K562 (cell line): ENCODE results near the gene SP100. TPM values are rescaled to one million over a fixed set of nuclear protein-coding genes. Genes with fewer than 3 reads are reported as not detected.

Source experiments
- ATAC-seq: fragments of 200-7000 bp; cut with Tn5 transposase; 3 replicates; pipeline ENCODE4 v1.9.1; 2020; ENCODE audit warnings: moderate library complexity
- BruUV-seq: library from RNA; stranded (reverse); fragments of 400-500 nt; replicated peaks from 2 replicates; lab custom pipeline; 2021; lab: Mats Ljungman, UMichigan
- CTCF ChIA-PET: fragments of 300-600 bp; formaldehyde crosslinking; extraction: SDS; loops from one replicate; lab custom pipeline; 2021; ENCODE audit warnings: low intra/inter-chr PET ratio; lab: Yijun Ruan, JAX
- POLR2A ChIA-PET: fragments of 300-600, 350-650 bp; sonication (Branson Sonifier 250); formaldehyde crosslinking; extraction: SDS; loops from one replicate; lab custom pipeline; 2021; ENCODE audit warnings: antibody characterized with exemption, inconsistent platforms; lab: Yijun Ruan, JAX
- DNase-seq, 4 experiments: peaks; one replicate each; pipeline versions ENCODE4 v3.0.0 to v3.0.0-alpha.2; 2011 to 2018; ENCODE audit warnings: low spot score in 3 of 4, mixed read lengths in 3 of 4; ENCODE audit errors: extremely low read depth in 1 of 4
- FAIRE-seq: peaks from 2 replicates; lab custom pipeline; 2011; peaks lifted over from hg19 to GRCh38; lab: Jason Lieb, UNC
- H2AFZ ChIP-seq: 2 replicates; pipeline ENCODE4 v1.6.0; 2011; ENCODE audit warnings: low read depth, low read length, control low read depth, inconsistent platforms
- H3K27ac ChIP-seq: fragments of 200-600 bp; 3 replicates; pipeline ENCODE4 v1.8.0; 2011; ENCODE audit warnings: low read depth, mild to moderate bottlenecking, control low read depth, inconsistent platforms, low read length, moderate library complexity, mixed read lengths; ENCODE audit errors: extremely low read depth
- H3K27me3 ChIP-seq, 2 experiments: fragments of 300-600 bp in 1 of 2; 2 replicates in 1 of 2; 3 replicates in 1 of 2; pipeline versions ENCODE4 v1.6.0 to v1.8.0; 2011; ENCODE audit warnings: inconsistent platforms in 2 of 2, low read length in 2 of 2, mild to moderate bottlenecking in 1 of 2, mixed read lengths in 1 of 2, moderate library complexity in 1 of 2; ENCODE audit not compliant: control insufficient read depth in 2 of 2, insufficient read depth in 2 of 2
- H3K36me3 ChIP-seq: fragments of 300-600 bp; 3 replicates; pipeline ENCODE4 v1.8.0; 2011; ENCODE audit warnings: mild to moderate bottlenecking, low read length, inconsistent platforms; ENCODE audit not compliant: control insufficient read depth, insufficient read depth
- H3K4me1 ChIP-seq, 2 experiments: fragments of 200-600 bp in 1 of 2; replicated peaks in 1 of 2; 2 replicates in 1 of 2; 3 replicates in 1 of 2; pipeline versions ENCODE4 v1.5.1 to v1.8.0; 2011; ENCODE audit warnings: inconsistent platforms in 2 of 2, low read length in 2 of 2, mild to moderate bottlenecking in 1 of 2, mixed read lengths in 1 of 2, moderate library complexity in 1 of 2; ENCODE audit not compliant: control insufficient read depth in 2 of 2, insufficient read depth in 2 of 2
- H3K4me2 ChIP-seq: 2 replicates; pipeline ENCODE4 v1.6.1; 2011; ENCODE audit warnings: low read length, control low read depth, inconsistent platforms, mixed read lengths; ENCODE audit not compliant: insufficient read depth
- H3K4me3 ChIP-seq: fragments of 200-600 bp; sonication (generic), shearing (Covaris generic); 2 replicates; pipeline ENCODE4 v1.5.1; 2016; ENCODE audit warnings: control low read depth, inconsistent platforms
- H3K79me2 ChIP-seq: fragments of 200-600 bp; 3 replicates; pipeline ENCODE4 v1.8.0; 2011; ENCODE audit warnings: low read length, inconsistent platforms; ENCODE audit not compliant: control insufficient read depth, insufficient read depth
- H3K9ac ChIP-seq, 2 experiments: 2 replicates each; pipeline versions ENCODE4 v1.6.0 to v1.6.1; 2011; ENCODE audit warnings: low read depth in 2 of 2, low read length in 2 of 2, control low read depth in 1 of 2, inconsistent platforms in 1 of 2, mild to moderate bottlenecking in 1 of 2, mixed read lengths in 1 of 2; ENCODE audit not compliant: insufficient read depth in 1 of 2
- H3K9me1 ChIP-seq: one replicate; pipeline ENCODE4 v1.6.0; 2011; ENCODE audit warnings: inconsistent platforms, mild to moderate bottlenecking, low read length, moderate library complexity; ENCODE audit not compliant: control insufficient read depth, insufficient read depth
- H3K9me3 ChIP-seq: replicated peaks from 2 replicates; pipeline ENCODE4 v1.5.1; 2011; ENCODE audit warnings: low read depth, low read length, inconsistent platforms; ENCODE audit not compliant: control insufficient read depth, insufficient read depth
- H4K20me1 ChIP-seq: replicated peaks from 2 replicates; pipeline ENCODE4 v1.6.1; 2011; ENCODE audit warnings: low read length, inconsistent platforms, mixed read lengths; ENCODE audit not compliant: control insufficient read depth, insufficient read depth
- BACH1 ChIP-seq: fragments of 200-800 bp; sonication (Bioruptor generic); IDR thresholded peaks from 2 replicates; pipeline ENCODE4 v1.6.1; 2016; ENCODE audit warnings: missing genetic modification characterization, missing compliant biosample characterization
- CBFB ChIP-seq: sonication (generic); formaldehyde crosslinking; IDR thresholded peaks from 2 replicates; pipeline ENCODE4 v1.4.0; 2020; ENCODE audit warnings: mild to moderate bottlenecking, missing genetic modification reagents
- GTF2A2 ChIP-seq: IDR thresholded peaks from 2 replicates; pipeline ENCODE4 v1.6.1; 2016; ENCODE audit warnings: mild to moderate bottlenecking, missing genetic modification characterization, missing compliant biosample characterization
- GTF3C2 ChIP-seq: IDR thresholded peaks from 3 replicates; pipeline ENCODE4 v1.6.1; 2011; ENCODE audit warnings: borderline replicate concordance, mild to moderate bottlenecking, moderate library complexity; ENCODE audit not compliant: insufficient read length; ENCODE audit errors: extremely low read depth
- TCFL5 ChIP-seq: fragments of 250-450 bp; sonication (Bioruptor Pico); conservative IDR thresholded peaks from 2 replicates; pipeline ENCODE4 v1.6.1; 2021; ENCODE audit warnings: mild to moderate bottlenecking, moderate library complexity, matching md5 sums
- TFAP4 ChIP-seq: sonication (generic); formaldehyde crosslinking; IDR thresholded peaks from 2 replicates; pipeline ENCODE4 v1.8.0; 2022; ENCODE audit warnings: missing genetic modification reagents, mild to moderate bottlenecking, moderate library complexity, borderline replicate concordance
- ZNF3 ChIP-seq: fragments of 250-450 bp; sonication (Bioruptor Pico); IDR thresholded peaks from 2 replicates; pipeline ENCODE4 v1.5.0; 2021; ENCODE audit warnings: mild to moderate bottlenecking, moderate library complexity
- ZNF589 ChIP-seq: fragments of 200-800 bp; sonication (Bioruptor generic); IDR thresholded peaks from 2 replicates; pipeline ENCODE4 v1.6.1; 2016; ENCODE audit warnings: low read depth, missing genetic modification characterization, missing compliant biosample characterization
- WGBS: fragments of 100-300 bp; shearing (Covaris generic); methylation state at CpG from one replicate; pipeline ENCODE4 v1.1.6; 2016; ENCODE audit warnings: low coverage, mixed read lengths; ENCODE audit not compliant: insufficient coverage; ENCODE audit errors: missing lambda C conversion rate; 5-methylcytosine and 5-hydroxymethylcytosine counted together
- in situ Hi-C: fragments of 300-500 bp; cut with MboI; formaldehyde crosslinking; loops from 4 replicates; pipeline ENCODE4 v1.15.0; 2018; ENCODE audit warnings: inconsistent platforms, mixed read lengths
- intact Hi-C: fragments of 100-400 bp; cut with micrococcal nuclease; formaldehyde crosslinking; loops from 2 replicates; pipeline ENCODE4 v1.14.2; 2022
- polyA plus RNA-seq, 8 experiments: library from polyadenylated mRNA; depleted of rRNA in 4 of 8; stranded (reverse) in 5 of 8; unstranded in 3 of 8; fragments of >200 nt; fragmentation: Nextera tagmentation in 2 of 8; fragmentation: Illumina TruSeq in 1 of 8; extraction: Ambion mirVana in 2 of 8; extraction: Trizol in 1 of 8; gene quantifications; 2 replicates each; pipeline versions ENCODE4 v1.2.1 to v1.2.3, GENCODE V29; 2011 to 2014; ENCODE audit warnings: inconsistent platforms in 1 of 8, missing spikeins in 1 of 8
- total RNA-seq, 7 experiments: library from RNA; depleted of rRNA in 6 of 7; stranded (reverse); fragments of >200 nt in 6 of 7; fragmentation: Illumina TruSeq in 2 of 7; extraction: Trizol in 2 of 7; gene quantifications; 2 replicates each; pipeline versions ENCODE4 v1.2.1 to v1.2.3, GENCODE V29; 2011 to 2021; ENCODE audit warnings: low replicate concordance in 1 of 7

The SP100 gene
- total and polyA plus RNA-seq, 9 of the 15 experiments (the other 6 are each of a cell fraction or from before 2014, with no cell fraction given), result 19.2 to 39.2 (median 34.6) TPM

GRCh38 chr2:230496891-230497290, 80.9 kb downstream of the SP100 start (continued):
- TF ChIP-seq GTF2A2 (tag), result no peak

GRCh38 chr2:230498506-230499107, 82.6 kb downstream of the SP100 start:
- no peak overlapping the region for H3K27ac ChIP-seq
- BruUV-seq, result no TSS peak
- no peak overlapping the region for H3K4me3 ChIP-seq
- no peaks in the 10 kb centered on the region for H3K9me3 ChIP-seq
- DNase-seq (no peak), FAIRE-seq (no peak), ATAC-seq (no peak)
- CTCF ChIA-PET, result no interaction called here
- H3K79me2 ChIP-seq, result no peaks in the 10 kb centered on the region
- in situ Hi-C loops, result no loop called here
- H3K4me2 ChIP-seq, result no peak overlapping the region
- H4K20me1 ChIP-seq, result no peaks in the 10 kb centered on the region
- H3K9me1 ChIP-seq, result no peaks in the 10 kb centered on the region
- H3K9ac ChIP-seq, result no peak overlapping the region
- TF ChIP-seq TFAP4 (CRISPR knock-in tag) (no peak), GTF3C2 (no peak), ZNF589 (CRISPR knock-in tag) (no peak), ZNF3 (CRISPR knock-in tag) (no peak), CBFB (CRISPR knock-in tag) (no peak), BACH1 (tag) (no peak), TCFL5 (CRISPR knock-in tag) (no peak)
- intact Hi-C loops, result no loop called here
- no peaks in the 10 kb centered on the region for H3K36me3 ChIP-seq
- WGBS, result 16% methylated on average over 4 of the region's 5 CpGs
- H3K4me1 ChIP-seq, result no peaks in the 10 kb centered on the region
- no peak overlapping the region for H2AFZ ChIP-seq
- POLR2A ChIA-PET, result interaction anchor here (0.7 kb wide), 1 partner anchor 1243 kb away, joined by 3 read pairs; no protein-coding TSS in a partner anchor
- H3K27me3 ChIP-seq, result no peaks in the 10 kb centered on the region
